AG04450 (cell line): ENCODE data around the gene SLC26A11. TPM values are rescaled to one million over a fixed set of nuclear protein-coding genes. Genes with fewer than 3 reads are reported as not detected.

Experiments
- CTCF ChIA-PET: fragments of 300-600, 350-600 bp; formaldehyde crosslinking; extraction: SDS; loops from one replicate; lab custom pipeline; 2022; ENCODE audit warnings: antibody characterized with exemption, inconsistent platforms; lab: Charles Lee
- POLR2A ChIA-PET: fragments of 350-600 bp; formaldehyde crosslinking; extraction: SDS; loops from one replicate; lab custom pipeline; 2021; ENCODE audit warnings: antibody characterized with exemption, inconsistent platforms; lab: Yijun Ruan, JAX
- DNase-seq: peaks from one replicate; pipeline ENCODE4 v3.0.0-alpha.2; 2011; ENCODE audit warnings: low read depth, low spot score
- H3K27ac ChIP-seq: one replicate; pipeline ENCODE4 v1.5.1; 2012; ENCODE audit warnings: low read depth, low read length, control low read depth
- H3K27me3 ChIP-seq: one replicate; pipeline ENCODE4 v1.6.0; 2012; ENCODE audit warnings: low read length; ENCODE audit not compliant: control insufficient read depth, insufficient read depth
- H3K4me3 ChIP-seq: 2 replicates; pipeline ENCODE4 v1.5.1; 2011; ENCODE audit warnings: mild to moderate bottlenecking, low read depth, low read length, control low read depth
- H3K9me3 ChIP-seq: 2 replicates; pipeline ENCODE4 v1.5.1; 2012; ENCODE audit warnings: low read length; ENCODE audit not compliant: control insufficient read depth, insufficient read depth
- CTCF ChIP-seq: IDR thresholded peaks from 2 replicates; pipeline ENCODE4 v1.5.1; 2011; ENCODE audit warnings: low read depth, low read length, control low read depth, inconsistent platforms
- polyA plus RNA-seq: library from polyadenylated mRNA; depleted of rRNA; stranded (reverse); fragments of >200 nt; gene quantifications from 2 replicates; pipeline ENCODE4 v1.2.3, GENCODE V29; 2011

SLC26A11 gene
- polyA plus RNA-seq, 1 experiment, result 8.9 TPM

DNA sequence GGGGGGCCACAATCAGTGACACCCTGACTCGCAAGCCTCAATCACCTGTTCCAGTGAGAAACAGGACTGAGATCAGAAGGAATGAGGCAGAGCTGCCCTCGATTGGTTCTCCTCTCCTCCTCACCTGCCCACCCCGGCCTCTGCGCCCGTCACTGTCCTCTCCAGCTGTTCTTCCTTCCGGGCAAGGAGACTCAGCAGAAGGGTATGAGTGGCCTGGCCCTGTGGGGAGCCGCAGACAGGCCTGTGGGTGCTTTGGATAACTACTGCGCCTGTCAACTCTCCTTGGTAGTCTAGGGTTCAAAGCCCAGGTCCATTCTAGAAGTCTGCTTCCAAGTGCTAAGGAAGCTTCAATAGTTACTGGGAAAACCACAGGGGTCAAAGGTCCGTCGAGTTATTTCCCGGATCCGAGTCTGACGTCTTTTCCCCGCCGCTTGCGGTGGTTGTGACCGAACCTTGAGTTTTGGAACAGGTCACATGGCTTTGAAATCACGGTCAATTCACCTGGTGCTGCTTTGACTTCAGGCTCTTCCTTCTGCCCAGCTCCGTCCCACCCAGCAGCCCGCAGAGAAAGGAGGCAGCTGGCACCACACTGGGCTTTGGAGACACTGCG, 42.1 kb upstream of the SLC26A11 start:
- Histone ChIP-seq H3K9me3 (no peaks in the 10 kb centered on the region; the same call in 1 of the 2 replicates), H3K27me3 (peaks cover 39% of the 10 kb centered on the region), H3K4me3 (no peak overlapping the region), H3K27ac (no peak overlapping the region)
- no peak for DNase-seq
- CTCF ChIA-PET, result no interaction called here
- no peak for TF ChIP-seq CTCF
- POLR2A ChIA-PET, result no interaction called here

DNA sequence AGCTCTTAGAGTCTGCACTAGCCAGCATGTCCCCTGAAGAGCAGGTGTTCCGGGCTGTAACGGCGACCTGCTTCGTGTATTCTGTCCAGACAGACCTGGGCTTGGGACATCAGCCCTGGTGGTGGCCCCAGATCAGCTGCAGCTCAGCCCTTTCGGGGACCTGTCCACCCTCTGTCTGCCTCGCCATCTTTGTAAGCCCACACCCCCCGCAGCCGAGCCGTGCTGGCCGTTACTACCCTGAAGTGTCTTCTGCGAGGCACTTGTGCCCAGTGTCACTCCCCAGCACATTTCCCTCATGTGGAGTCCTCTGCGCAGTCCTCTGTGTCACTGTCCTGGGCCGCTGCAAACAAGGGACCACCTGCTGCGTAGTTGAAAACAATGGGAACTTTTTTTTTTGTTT, 40.0 kb upstream of the SLC26A11 start:
- no peak for DNase-seq
- TF ChIP-seq CTCF, result no peak
- POLR2A ChIA-PET, result no interaction called here
- CTCF ChIA-PET, result no interaction called here
- Histone ChIP-seq H3K27me3 (peaks cover 45% of the 10 kb centered on the region), H3K4me3 (no peak overlapping the region), H3K27ac (no peak overlapping the region), H3K9me3 (no peaks in the 10 kb centered on the region; the same call in 1 of the 2 replicates)

DNA sequence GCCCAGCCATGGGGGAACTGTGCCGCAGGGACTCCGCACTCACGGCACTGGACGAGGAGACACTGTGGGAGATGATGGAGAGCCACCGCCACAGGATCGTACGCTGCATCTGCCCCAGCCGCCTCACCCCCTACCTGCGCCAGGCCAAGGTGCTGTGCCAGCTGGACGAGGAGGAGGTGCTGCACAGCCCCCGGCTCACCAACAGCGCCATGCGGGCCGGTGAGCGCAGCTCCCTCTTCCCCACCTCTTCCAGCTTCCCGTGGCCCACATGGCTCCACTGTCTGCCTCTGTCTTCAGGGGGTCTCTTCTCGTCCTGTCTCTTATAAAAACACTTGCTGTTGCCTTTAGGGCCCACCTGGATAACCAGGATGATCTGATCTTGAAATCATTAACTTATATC, 38.8 kb upstream of the SLC26A11 start:
- POLR2A ChIA-PET, result no interaction called here

GRCh38 chr17:80182118-80182844, 37.9 kb upstream of the SLC26A11 start:
- H3K27me3 ChIP-seq, result peaks cover 42% of the 10 kb centered on the region
- no peak for TF ChIP-seq CTCF
- no peak for DNase-seq
- no peak overlapping the region for H3K4me3 ChIP-seq
- no peaks in the 10 kb centered on the region; the same call in 1 of the 2 replicates for H3K9me3 ChIP-seq
- POLR2A ChIA-PET, result interaction anchor here (0.6 kb wide), 1 partner anchor 15 kb away, joined by 3 read pairs; no protein-coding TSS in a partner anchor
- CTCF ChIA-PET, result no interaction called here
- H3K27ac ChIP-seq, result no peak overlapping the region

More for the DNA sequence above, 38.8 kb upstream of the SLC26A11 start:
- no peak for DNase-seq
- CTCF ChIA-PET, result interaction anchor here (1.0 kb wide), 1 partner anchor 13 kb away, joined by 3 read pairs; no protein-coding TSS in a partner anchor
- H3K27me3 ChIP-seq, result peaks cover 45% of the 10 kb centered on the region
- TF ChIP-seq CTCF, result no peak
- no peaks in the 10 kb centered on the region; the same call in 1 of the 2 replicates for H3K9me3 ChIP-seq
- no peak overlapping the region for H3K4me3 ChIP-seq
- no peak overlapping the region for H3K27ac ChIP-seq

GRCh38 chr17:80182845-80183223, 37.4 kb upstream of the SLC26A11 start:
- Histone ChIP-seq H3K27me3 (peaks cover 39% of the 10 kb centered on the region), H3K27ac (no peak overlapping the region), H3K4me3 (no peak overlapping the region), H3K9me3 (no peaks in the 10 kb centered on the region; the same call in 1 of the 2 replicates)
- DNase-seq, result no peak
- no peak for TF ChIP-seq CTCF
- ChIA-PET CTCF (no interaction called here), POLR2A (no interaction called here)
